ENCODE data around the gene SUMO4.
A peak's percentile ranks its signal among the peaks of the same experiment; 100 is the strongest.

SUMO4 gene

DNA sequence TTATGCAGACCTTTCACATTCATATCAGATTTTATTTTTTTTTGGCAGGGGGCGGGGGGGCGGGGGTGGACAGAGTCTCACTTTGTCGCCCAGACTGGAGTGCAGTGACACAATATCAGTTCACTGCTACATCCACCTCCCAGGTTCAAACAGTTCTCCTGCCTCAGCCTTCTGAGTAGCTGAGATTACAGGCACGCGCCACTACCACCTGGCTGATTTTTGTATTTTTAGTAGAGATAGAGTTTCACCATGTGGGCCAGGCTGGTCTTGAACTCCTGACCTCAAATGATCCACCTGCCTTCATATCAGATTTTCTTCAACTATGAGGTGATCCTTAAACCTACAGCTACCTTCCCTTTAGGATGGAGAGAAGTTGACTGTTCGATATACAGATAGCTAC, 8.0 kb upstream of the SUMO4 start:
- DNase-seq, result no peak

DNA sequence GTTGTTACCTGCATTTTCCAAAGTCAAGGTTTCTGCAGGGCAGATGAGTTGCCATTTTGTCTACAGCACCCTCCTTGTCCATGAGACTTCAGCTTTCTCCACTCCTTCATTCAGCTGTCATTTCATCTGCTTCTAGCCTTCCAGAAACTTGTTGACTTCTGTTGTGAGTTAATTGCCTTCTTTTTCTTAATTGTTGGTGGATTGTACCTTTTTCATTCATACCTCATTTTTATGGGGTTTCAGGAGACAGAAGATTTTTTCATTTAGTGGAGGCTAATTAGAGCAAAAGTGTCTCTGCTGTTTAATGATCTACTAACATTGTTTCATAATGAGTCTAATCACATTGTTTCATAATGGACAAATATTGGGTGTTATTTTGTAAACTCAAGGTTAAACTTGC, 7.5 kb upstream of the SUMO4 start:
- DNase-seq, result no peak

DNA sequence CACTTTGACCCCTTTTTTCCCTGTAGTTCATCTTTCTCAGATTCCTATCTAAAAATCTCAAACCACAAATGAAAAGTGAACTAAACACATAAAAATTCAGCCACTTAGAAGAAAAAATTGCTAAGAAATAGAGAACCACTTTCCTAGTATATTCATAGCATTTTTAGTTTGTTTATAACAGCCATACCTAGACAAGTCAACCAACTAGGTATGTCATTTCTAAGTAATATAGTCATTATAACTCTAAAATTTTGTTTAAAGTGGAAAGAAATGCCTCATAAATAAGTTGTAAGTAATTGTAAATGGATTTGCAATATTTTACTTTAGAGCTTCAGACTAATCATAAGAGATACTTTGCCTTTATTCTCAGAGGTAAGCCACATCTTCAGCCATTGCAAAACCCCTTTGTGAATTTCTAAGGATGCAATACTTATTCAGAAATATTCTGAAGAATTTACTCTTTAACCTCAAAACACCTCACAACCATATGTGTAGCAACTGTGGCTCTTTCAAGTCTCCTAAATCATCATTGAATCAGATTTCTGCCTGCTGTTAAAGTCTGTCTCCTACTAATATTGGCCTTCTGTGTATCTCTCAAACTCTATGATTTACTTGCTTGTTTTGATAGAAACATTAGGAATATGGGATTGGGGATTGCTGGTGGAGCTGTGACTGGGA, 6.9 kb upstream of the SUMO4 start:
- peak in 1 of 2 donors; percentile 18 for DNase-seq

DNA sequence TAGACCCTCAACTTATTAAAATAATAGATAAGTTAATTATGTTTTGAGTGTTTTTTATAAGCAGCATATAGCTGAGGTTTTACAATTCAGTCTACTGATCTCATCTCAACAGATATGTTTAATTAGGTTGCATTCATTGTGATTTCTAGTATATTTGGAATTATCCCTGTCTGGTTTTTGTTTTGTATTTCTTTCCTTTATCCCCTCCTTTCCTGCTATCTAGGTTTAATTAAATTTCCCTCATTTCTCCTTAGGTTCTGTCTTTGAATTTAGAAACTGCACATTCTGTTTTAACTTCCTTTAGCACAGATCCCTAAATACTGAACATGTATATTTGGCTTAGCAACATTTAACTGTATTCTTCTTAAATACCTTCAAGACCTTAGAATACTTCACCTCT, 4.9 kb upstream of the SUMO4 start:
- DNase-seq, result no peak

DNA sequence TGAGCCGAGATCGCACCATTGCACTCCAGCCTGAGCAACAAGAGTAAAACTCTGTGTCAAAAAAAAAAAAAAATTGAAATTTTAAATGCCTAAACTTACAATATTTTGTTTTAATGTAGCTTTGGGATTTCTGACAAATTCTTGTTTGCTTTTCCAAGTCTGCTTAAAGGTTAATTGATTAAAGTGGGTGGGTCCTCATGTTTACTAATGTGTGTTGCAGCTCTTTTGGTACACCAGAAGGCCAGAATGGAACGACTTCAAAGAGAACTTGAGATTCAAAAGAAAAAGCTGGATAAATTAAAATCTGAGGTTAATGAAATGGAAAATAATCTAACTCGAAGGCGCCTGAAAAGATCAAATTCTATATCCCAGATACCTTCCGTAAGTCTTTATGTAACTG, 2.7 kb upstream of the SUMO4 start:
- no peak for DNase-seq

DNA sequence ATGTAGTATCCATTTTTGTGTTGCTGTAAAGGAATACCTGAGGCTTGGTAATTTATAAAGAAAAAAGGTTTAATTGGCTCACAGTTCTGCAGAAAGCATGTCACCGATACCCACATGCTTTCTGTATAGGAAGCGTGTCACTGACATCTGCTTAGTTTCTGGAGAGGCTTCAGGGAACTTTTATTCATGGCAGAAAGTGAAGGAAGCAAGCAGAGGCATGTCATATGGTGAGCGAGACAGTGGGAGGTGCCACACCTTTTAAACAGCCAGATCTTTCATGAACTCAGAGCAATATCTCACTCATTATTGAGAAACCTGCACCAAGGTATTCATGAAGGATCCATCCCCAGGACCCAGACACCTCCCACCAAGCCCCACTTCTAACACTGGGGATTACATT, 3.5 kb downstream of the SUMO4 start:
- DNase-seq, result no peak

DNA sequence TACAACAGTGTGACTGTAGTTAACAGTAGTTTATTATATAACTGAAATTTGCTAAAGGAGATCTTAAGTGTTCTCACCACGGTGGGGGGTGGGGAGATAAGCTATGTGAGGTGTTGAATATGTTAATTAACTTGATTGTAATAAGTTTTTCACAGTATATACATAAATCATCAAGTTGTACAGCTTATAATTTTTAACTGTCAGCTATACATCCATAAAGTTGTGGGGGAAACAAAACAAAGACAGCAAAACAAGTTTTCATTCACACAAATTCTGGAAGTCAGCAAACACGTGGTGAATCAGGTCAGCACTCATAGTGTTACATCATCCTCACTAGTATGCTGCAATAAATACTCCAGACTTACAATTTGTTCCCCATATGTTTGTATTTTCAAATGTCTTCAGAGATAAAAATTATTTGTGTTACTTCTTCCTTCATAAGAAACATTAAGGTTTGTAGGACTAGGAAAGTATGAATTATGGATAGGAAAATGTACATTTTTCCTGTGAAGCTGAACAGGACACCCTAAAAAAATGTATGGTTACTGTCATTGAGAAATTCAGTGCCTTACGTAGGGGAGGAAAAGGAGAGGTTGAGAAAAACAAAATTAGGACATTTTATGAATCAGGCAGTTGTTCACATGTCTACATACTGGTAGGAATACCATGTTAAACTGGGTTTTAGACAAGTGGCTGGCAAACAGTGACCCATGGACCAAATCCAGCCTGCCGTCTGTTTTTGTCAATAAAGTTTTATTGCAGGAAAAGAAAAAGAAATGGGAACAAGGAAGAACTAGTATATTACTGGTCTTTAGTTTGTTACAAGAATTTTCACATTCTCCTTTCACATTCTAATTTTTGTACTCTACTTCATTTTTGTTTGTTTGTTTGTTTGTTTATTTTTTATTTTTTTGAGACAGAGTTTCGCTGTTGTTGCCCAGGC, 6.0 kb downstream of the SUMO4 start:
- no peak for DNase-seq

DNA sequence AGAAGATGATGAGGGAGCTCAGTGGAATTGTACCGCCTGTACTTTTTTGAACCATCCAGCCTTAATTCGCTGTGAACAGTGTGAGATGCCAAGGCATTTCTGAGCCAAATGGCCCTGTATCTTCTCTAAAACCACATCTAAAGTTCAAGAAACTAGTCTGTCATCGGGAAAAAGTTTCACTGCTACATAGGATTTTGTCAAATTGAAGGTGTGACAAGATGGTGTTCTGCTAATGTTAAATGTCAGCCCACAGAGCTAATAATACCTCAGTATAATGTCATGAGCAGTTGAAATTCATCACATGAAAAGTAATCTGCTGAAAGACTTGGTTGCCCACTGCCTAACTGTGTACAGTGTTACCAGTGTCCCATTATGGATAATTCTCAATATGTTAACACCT, 9.6 kb downstream of the SUMO4 start:
- no peak for DNase-seq

DNA sequence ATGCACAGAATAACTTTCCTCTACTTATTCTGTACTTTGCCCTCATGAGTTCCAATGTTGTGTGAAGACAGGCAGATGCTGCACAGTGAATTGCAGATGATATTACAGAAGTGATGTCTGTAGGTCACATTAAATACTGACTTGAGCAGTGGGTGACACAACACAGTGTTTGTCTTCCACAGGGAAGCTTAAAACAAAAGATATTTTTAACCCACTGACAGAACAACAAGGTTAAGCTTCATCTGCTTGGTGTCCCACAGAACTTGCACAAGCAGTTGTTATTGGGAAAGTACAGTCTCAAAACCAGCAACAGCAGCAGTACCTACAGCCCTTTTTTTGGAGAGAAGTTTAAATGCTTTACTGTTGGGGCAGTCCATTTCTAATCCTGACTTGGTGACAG, 10.5 kb downstream of the SUMO4 start:
- DNase-seq, result no peak

DNA sequence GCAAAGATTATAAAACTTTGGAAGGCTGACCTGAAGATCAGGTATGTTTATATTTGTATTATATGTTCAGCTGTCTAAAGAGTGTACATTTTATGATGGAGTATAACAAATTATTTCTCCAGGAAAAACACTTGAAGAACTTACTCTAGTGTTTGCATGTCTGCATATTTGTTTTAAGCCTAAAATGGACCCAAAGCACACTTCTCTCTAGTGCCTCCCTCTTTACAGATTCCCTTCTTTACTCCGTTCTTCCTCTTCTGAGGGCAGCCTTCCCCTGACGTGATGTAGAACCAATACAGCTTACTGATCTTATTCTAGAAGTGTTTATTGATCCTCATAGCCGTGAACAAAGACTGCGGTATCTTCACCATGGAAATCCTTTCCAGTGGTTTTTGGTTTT, 13.9 kb downstream of the SUMO4 start:
- DNase-seq, result no peak

DNA sequence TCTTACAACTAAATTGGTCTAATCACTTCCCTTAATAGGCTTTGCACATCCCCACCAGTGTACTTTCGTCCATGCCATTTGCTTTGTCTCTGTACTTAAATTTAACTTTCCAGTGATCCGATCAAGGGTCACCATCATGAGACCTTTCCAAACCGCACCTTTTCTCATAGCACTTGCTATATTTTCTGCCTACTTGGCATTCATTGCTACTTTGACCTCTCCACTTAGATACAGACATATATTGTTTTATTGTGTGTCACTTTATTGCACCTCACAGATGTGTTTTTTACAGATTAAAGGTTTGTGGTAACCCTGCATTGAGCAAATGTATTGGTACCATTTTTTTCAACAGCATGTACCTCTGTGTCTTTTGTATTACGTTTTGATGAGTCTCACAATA, 14.8 kb downstream of the SUMO4 start:
- no peak for DNase-seq

DNA sequence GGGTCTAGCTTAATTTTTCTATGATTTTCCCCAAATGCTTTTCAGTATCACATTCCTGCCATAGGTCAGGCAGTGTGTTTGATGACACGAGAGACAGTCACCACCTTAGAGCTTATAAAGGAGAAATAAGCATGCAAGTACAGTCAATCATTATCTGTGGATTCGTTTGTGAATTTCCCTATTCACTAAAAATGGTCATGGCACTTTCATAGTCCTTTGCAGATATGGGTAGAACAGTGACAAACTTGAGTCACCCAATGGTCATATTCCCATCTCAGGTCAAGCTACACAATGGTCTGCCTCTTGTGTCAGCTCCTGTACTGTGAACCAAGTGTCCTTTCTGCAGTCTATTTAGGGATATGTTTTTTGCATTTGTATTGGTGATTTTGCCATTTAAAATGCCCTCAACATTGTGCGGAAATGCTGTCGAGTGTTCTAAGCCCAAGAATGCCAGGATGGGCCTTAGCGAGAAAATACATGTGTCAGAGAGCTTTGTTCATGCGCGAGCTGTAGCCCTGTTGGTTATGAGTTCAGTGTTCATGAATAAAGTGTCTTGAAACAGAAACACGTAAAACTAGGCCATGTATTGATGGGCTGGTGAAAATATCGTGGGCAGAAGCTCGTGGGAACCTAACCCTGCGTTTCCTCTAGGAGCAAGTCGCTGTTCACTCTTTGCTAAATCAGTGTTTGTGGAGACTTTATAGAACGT, 19.8 kb downstream of the SUMO4 start:
- DNase-seq, result no peak

DNA sequence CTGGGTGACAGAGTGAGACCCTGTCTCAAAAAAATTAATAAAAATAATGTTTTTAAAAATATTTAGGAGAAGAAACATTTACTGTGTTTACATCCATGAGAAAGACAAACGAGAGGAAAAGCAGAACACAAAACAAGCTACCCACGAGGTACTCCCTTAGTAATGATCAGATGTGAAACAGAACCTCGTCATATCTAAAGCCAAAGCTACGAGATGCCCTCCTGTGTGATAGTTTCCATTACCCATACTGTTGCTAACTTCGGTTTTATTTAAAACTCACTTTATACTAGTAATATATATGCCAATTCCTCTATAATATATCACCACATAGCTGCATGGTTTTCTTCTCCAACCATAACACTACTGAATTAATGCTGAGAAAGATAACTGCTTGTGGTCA, 21.1 kb downstream of the SUMO4 start:
- DNase-seq, result no peak

DNA sequence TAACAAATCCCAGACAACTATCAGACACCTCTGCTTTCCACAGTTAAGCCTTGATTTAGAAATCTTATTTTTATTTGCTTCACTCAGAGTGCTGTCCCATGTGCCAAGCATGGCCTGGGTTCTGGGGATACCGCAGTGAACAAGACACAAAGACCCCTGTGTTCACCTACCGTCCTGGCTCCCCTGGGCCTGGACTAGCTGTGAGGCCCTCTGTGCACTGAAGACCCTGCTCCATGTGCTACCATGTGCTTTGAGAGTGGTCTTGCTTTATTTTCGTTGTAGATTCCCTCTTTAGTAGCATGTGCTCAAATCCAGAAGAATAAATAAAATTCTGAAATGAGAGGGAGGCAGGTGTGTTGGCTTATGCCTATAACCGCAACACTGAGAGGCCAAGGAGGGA, 22.5 kb downstream of the SUMO4 start:
- no peak for DNase-seq

DNA sequence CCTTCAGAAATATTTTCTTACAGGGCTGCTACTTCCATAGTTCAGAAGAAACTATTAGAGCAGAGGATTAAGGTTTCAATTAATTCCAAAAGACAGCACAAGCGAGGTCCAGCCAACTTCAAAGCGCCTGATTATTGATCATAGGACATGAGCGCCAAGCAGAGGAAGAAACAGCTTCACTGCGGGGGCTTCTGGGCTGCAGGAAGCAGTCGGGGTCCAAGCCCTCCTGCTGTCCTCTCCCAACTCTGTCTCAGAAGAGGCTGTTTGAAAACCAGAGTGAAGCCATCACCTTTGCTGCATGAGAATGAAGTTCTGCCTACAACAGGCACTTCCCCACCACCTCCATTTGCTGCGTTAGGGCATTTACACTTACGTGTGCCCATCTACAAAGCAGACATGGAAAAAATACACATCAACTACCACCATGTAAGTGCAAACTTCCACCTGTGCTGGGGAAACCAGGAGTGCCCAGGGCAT, 23.9 kb downstream of the SUMO4 start:
- DNase-seq, result no peak

DNA sequence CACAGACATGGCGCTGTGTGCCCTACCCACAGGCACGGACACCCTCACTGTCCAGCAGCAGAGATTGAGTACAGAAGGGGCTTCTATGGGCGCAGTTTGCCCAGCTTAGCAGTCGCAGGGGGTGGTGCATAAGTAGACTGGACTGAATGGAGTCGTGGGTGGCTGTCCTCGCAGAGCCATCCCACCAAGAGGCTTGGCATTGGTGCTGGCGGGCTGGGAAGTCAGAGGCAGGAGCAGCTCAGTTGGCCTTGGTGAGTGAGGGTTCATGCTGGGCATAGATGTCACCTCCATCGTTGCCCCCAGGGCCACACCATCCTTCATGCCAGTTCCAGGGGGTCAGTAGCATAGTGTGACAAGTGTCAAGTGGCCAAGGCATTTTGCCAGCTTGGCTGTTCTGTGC, 25.2 kb downstream of the SUMO4 start:
- DNase-seq, result no peak

DNA sequence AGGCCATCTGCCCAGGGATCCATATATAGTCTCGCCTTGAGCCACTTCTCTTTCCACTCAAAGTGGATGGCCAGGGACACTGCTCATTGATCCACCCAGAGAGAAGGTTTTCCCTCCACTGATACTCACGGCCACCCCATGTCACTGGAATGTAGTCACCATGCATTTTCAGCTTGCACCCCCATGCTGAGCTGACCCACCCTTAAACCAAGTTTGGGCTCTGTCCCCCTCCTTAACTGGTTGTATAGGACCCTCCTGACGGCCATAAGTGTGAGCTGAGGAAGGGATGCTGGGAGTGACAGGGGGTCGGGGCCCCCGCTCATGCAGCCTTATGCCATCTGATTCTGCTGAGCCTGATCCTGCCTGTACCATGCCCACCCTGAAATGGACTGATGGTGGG, 25.7 kb downstream of the SUMO4 start:
- no peak for DNase-seq

DNA sequence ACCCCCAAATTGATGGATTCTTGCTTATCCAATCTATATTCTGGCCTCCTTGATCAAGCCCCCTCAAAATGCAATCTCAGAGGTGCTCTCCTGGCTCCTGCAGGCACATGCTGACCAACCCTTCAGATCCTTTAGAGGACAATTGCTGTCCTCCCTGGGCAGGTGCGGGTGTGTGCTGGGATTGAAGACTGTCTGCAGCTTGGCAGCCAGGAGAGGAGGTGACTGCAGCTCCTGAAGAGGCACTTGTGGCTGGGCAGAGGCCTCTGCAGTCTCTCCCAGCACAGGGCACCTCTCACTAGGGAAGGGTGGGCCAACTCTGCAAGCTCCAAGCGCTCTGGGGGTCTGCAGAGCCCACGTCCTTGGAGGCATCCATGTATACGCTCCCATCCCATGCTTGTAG, 28.5 kb downstream of the SUMO4 start:
- DNase-seq, result no peak

DNA sequence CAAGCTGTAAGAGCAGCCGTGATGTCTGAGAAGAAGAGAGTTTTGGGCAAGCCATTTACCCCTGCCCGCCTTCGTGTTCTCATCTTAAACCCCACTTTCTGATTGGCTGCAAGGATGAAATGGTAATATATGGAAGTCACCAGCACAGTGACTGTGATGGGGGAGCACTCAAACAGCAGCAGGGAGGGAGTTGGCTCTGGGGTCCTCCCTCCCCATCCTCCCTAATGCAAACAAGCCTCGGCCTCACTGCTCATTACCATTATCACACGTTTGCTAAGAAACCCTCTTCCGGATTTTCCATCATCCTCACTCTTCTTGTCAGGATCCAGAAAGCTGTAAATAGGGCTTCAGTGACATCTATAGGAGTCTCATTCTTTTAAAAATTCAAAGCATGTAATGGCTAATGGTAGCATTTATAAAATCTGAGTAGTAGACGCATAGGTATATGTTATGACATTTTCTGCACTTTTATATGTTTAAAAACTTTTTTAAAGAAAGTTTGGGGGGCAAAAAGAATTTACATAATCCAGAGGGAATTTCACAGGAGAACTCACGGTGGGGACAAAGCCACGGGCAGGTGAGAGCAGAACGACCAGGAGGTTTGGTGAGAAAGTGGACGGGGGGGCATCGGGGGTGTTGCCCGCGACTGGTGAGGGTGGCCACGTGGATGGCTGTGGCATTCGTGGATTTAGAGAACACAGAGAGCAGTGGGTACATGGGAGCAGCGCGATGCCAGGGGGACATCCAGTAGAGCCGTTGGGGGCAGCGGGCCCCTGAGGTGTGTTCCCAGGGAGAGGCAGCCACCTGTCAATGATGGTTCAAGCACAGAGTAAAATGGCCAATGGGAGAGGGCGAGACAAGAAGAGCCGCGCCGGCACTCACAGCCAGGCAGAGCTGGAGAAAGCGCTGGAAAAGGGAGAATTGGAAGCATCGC, 29.6 kb downstream of the SUMO4 start:
- DNase-seq, result no peak

DNA sequence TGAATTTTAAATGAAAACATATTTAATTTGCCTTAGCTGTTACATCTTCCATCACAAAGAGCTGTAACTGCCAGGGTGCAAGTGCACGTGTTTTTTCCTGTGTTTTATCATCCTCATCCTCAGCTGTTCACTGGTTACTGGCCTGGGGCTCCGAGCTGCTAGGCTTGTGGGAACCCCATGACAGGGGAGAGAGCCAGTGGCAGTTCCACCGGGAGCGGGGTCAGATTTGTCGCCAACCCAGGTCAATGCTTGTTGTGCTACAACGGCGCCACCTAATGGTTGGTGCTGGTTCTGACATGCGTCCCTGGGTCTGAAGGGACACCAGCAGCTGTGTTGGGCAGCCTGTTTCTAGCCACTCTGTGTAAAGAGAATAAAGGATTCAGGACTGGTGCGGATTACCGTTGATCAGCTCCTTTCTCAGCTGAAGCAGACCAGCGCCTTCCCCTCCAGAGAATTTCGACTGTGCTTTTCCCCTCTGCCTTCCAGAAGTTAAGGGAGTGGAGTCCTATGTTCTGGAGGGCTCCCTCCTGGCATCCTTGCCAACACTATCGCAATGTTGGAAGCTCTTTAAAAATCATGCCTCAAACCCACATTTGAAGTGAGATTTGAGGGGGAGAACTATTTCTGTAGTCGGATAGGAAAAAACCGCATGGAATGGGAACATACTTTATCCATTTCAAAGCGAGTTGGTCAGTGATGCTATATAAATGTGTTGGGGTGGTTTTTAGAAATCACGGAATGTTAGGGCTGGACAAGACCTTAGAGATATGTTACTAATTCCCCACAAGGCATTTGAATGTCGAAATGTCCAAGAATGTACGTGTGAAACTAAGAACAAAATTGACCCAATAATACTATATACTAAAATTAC, 32.1 kb downstream of the SUMO4 start:
- peak; percentile 85 to 88 for DNase-seq

DNA sequence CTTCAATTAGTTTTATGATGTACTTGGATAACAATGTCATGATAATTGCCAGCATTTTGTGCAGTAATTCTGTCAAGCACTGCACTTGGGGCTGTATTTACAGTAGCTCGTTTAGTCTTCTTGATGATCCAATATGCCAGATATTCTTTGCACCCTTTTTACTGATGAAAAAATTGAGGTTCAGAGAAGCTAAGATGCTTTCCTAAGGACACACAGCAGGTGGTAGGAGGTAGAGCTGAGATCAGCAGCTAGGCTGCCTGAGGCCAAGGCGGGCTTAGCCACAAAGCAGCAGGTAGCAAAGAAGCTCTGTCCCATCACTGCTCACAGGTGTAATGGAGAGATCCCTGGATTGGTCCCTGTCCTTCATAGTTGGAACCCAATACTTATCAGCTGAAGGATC, 33.3 kb downstream of the SUMO4 start:
- no peak for DNase-seq

DNA sequence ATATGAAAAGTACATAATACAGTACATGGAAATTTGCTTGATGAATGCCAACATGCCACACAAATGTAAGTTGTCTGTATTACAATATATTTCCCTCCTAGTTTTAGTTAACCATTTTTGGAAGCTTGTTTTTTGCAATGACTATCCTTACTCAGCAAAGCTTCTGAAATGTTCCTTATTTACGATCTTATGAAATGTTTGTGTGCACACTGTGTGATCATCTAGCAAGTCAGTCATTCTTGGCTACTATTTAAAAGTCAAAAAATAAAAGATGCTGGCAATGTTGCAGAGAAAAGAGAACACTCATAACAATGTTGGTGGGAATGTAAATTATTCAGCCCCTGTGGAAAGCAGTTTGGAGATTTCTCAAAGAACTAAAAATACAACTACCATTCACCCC, 33.8 kb downstream of the SUMO4 start:
- DNase-seq, result no peak

Measured in CD4-positive, alpha-beta T cell treated with Interleukin-4 for 1 hour (primary cell).